Medulla oblongata (tissue), 1 donor: Measurements from ENCODE around the gene RIPK1.

Source experiments
- DNase-seq: peaks from one replicate; pipeline ENCODE4 v3.0.0-alpha.2; 2015; ENCODE audit errors: extremely low spot score

The RIPK1 gene

GRCh38 chr6:3162565-3163247 lies 94.4 kb downstream of the RIPK1 start:
- peak; percentile 74 for DNase-seq

GRCh38 chr6:3163248-3163594 lies 94.9 kb downstream of the RIPK1 start:
- no peak for DNase-seq

- DNase-seq: no peak
Measured at GRCh38 chr6:3164388-3164787, 96.1 kb downstream of the RIPK1 start.
